CD1c-positive myeloid dendritic cell (primary cell): ENCODE results near the gene IL19.
"Not testable (repeated sequence)": the region's sequence is repeated elsewhere in the genome, so short reads cannot be mapped to it uniquely, and the experiment has no call there.

ENCODE experiments used
- DNase-seq: peaks from one replicate; pipeline ENCODE4 v3.0.0-alpha.2; 2016; ENCODE audit errors: extremely low spot score

The IL19 gene

DNA sequence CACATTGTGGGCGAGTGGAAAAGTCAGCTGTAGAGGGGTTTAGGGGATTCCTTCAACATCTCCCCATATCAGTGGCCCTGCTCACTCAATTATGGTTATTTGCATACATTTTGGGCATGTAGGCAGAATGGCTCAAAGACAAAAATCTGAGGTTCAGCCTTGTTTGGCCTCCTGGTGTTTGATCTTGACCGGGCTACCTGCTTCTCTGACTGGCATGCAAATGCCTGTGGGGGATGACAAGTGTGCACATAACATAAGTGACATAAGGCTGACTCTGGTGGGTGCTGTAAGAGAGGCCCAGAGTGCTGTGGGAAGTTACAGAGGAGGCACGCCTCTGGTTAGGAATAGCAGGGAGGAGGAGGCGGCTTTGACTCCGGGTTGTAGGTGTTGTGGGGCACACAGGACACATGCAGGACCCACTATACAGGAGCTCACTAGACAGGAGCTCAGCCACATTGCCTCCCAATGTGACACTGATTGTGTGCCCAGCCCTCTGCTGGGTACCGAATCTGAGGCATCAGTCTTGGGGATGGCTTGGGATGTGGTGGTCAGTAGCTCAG, 29.4 kb upstream of the IL19 start:
- DNase-seq = no peak

GRCh38 chr1:206742719-206743383, 27.7 kb upstream of the IL19 start:
- DNase-seq = no peak

- DNase-seq = peak; percentile 41
Observed at GRCh38 chr1:206744683-206745082, 25.9 kb upstream of the IL19 start.

GRCh38 chr1:206745301-206745700, 25.3 kb upstream of the IL19 start:
- DNase-seq = no peak

DNA sequence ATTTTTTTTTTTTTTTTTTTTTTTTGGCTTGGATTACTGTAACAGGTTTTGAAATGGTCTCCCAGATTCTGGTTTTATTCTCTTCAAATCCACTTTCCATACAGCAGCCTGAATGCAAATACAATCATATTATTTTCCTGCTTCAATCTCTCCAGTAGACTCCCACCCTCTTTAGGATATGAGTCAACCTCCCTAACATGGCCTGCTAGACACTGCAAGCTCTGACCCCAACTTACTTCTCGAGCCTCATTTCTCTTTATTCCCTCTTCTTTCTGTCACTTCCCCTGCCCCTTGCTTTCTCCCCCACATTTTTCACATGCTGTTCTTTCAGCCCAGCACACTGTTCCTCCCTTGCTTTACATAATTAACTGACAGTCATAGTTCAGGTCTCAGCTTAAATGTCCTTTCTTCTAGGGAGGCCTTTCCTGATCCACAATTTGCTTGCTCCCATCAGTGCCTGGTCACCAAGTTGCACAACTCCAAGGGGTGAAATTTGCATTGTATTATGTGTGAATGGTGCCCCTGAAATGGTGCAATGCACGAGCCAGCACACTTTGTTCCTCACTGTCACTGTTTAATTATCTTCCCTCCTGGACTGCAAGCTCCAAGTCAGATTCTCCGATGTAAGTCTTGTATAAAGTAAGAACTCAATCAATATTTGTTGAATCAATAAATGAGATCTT, 22.1 kb upstream of the IL19 start:
- DNase-seq = no peak

- DNase-seq = no peak
Observed at GRCh38 chr1:206751891-206752290, 18.7 kb upstream of the IL19 start.

DNA sequence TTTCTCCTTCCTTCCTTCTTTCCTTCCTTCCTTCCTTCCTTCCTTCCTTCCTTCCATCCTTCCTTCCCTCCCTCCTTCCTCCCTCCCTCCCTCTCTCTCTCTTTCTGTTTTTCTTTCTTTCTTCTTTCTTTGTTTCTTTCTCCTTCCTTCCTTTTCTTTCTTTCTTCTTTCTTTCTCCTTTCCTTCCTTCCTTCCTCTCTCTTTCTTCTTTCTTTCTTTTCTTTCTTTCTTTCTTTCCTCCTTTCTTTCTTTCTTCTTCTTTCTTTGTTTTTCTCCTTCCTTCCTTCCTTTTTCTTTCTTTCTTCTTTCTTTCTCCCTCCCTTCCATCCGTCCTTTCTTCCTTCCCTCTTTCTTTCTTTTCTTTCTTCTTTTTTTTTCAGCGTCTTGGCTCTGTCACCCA, 18.1 kb upstream of the IL19 start:
- no peak for DNase-seq

DNA sequence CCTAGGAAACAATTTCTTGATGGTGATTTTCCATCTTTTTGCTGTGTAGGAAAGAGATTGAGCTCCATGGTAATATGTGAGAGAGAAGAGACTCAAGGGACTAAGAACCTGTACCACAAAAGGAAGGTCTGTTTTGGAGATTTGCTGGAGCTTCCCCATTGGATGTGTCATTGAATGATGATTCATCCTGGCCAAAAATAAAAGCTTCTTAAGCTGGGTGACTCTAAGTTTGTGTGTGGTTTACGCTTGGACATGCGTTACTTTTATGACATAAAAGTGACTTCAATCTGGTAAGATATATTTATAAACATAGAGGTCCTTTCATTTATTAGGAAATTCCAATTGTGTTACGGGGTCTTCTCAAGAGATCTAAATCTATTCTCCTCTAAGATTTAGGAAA, 17.4 kb upstream of the IL19 start:
- peak; percentile 68 for DNase-seq

GRCh38 chr1:206754011-206754410, 16.6 kb upstream of the IL19 start:
- no peak for DNase-seq

DNA sequence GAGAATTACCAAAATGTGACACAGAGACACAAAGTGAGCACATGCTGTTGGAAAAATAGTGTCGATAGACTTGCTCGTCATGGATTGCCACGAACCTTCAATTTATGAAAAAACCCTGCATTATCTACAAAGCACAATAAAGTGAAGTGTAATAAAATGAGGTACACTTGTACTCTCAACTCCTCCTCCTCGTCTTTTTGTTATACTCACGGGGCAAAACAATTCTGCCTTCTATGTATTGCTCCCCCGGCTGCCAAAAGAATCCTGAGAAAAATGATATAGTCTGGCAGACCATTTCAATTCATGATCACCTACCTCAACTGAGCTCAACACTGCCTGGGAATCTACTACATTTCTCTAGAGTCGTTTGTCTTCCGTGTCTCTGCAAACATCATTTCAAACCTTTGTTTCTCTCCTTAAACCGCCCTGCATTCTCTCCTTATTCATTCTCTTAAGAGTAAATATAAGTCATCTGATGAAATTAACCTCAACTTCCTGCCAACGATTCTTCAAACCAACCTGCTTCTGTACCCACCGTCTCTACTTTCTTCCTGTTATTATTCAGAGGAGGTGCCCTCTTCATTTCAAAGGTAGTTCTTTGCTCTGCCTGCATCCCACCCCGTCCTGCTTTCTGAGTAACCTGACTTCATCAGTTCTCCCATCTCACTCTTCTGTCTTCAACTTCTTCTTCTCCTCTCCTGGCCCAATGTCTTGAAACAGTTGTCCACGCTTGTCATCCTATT, 12.9 kb upstream of the IL19 start:
- no peak for DNase-seq

GRCh38 chr1:206760590-206760989, 10.0 kb upstream of the IL19 start:
- DNase-seq = no peak

- no peak for DNase-seq
Observed at GRCh38 chr1:206761159-206761768, 9.3 kb upstream of the IL19 start.

DNA sequence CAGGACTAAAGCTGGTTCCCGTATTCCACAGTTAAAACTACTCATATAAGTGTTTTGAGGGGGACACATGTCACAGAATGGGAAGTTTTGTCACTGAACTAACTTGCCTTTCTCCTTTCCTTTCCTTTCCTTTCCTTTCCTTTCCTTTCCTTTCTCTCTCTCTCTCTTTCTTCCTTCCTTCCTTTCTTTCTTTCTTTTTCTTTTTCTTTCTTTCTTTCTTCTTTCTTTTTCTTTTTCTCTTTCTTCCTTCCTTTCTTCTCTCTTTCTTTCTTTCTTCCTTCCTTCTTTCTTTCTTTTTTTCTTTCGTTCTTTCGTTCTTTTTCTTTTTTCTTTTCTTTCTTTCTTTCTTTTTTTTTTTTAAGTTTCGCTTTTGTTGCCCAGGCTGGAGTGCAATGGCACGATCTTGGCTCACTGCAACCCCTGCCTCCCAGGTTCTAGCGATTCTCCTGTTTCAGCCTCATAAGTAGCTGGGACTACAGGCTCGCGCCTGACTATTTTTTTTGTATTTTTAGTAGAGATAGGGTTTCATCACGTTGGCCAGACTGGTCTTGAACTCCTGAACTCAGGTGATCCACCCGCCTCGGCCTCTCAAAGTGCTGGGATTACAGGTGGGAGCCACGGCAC, 7.7 kb upstream of the IL19 start:
- not testable (repeated sequence) for DNase-seq

GRCh38 chr1:206765771-206766170, 4.8 kb upstream of the IL19 start:
- DNase-seq = not testable (repeated sequence)

- DNase-seq = peak; percentile 89
Observed at GRCh38 chr1:206766251-206766856, 4.2 kb upstream of the IL19 start.

DNA sequence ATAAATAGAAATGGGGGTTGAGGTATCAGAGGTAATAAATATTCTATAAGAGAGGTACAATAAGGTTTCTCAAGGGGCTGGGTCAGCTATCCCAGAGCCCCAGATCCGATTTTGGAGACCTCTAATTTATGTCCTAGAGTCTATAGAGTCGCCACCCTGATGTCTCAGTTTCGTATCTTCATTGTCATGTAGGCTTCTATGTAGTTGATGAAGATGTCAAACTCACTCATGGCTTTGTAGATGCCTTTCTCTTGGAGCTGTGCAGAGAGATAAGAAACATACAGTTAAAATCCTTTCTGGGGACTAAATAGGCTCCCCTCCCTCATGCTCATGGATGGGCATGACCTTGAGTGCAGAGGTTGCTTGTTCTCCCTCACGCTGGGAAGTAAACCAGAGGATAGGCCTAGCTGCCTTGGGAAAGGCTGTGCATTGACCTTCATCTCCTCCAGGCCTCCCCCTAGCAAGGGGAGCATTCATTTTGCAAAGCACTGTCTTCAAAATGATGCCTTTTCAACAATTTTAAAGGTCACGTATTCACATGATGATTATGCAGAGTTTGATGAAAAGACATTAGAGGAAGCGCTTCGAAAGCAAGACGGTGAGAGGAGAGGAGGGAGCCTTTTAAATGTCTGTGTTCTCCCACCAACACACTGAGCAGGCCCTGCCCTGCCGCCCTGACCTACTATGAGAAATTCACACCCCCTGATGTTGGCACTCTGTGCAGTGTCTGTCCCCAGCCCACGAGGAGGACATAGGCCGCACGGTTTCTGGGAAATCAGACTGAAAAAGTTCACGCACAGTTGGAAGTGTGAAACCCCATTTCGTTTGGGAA, 1.9 kb upstream of the IL19 start:
- DNase-seq = no peak

GRCh38 chr1:206769304-206769731, 1.3 kb upstream of the IL19 start:
- DNase-seq = no peak

DNA sequence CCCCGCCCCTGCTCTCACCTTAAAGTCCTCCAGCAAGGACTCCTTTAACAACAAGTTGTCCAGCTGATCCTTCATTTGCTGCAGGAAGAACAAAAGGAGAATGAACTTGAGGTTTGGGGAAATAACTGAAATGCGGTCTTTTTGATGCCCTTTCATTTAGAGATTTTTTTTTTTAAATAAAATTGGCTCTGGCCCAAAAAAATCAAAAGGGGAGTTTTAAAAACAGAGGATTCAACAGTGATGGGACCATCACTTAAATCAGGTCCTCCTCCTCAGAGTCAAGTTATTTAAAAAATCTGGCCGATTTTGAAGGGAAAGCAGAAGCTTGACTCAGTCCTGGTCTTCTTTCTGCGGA, 742 bp downstream of the IL19 start:
- DNase-seq = no peak

DNA sequence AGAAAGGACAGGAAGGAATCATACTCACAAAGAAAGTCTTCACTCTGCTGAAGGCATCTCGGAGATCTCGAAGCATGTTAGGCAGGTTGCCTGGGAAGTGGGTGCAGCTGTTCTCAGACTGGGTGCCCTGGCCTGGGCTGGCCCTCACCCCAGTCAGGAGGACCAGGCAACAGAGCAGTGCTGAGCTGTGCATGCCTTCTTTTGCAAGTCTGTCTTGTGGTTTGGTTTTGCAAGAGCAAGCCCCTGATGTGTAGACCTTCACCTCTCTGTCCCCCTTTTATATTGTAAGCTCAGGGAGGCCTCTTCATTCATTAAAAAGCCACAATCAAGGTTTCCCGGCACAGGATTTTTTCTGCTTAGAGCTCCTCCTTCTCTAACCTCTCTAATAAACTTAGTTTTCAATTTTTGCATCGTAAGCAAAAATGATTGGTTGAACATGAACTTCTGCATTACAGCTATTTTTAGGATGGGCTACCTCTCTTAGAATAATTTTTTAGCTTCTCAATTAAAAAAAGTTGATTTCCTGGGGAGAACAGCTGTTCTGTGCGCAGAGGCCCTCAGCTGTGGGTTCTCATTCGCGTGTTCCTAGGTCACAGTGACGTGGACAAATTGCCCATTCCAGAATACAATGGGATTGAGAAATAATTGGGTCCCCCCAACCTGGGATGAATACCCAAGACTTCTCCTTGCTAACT, 1.8 kb downstream of the IL19 start, which contains the start of gene IL10:
Gene IL10 (minus strand): TSS at position 252 of the 695 bp plus-strand sequence. CDS start 59 bp downstream, at position 193.
- peak; percentile 47 for DNase-seq

GRCh38 chr1:206774093-206774492, 3.5 kb downstream of the IL19 start:
- peak; percentile 76 for DNase-seq
